Stimulated activated naive B cell treated with anti-CD40 and anti-IgM and Interleukin-4, amounts not matched to agents 10 μg/mL and 1 μg/mL and 100 μg/mL, for 72 hours (primary cell): ENCODE measurements around the gene RNF126.

ENCODE experiments used
- ATAC-seq, 2 donors: fragments of 150-1000 bp; cut with Tn5 transposase; replicated peaks; 2 replicates each; pipeline ENCODE4 v1.10.0; 2021; ENCODE audit warnings: moderate library complexity in 1 of 2
- DNase-seq: peaks from one replicate; pipeline ENCODE4 v3.0.0; 2021
- H3K27ac Mint-ChIP-seq: one replicate; pipeline ENCODE4 v1.8.0; 2022; ENCODE audit warnings: mild to moderate bottlenecking, mixed read lengths
- H3K27me3 Mint-ChIP-seq, 2 donors: one replicate each; pipeline ENCODE4 v1.8.0; 2022; ENCODE audit warnings: mixed read lengths in 2 of 2
- H3K36me3 Mint-ChIP-seq, 2 donors: one replicate each; pipeline ENCODE4 v1.8.0; 2022; ENCODE audit warnings: mixed read lengths in 2 of 2, mild to moderate bottlenecking in 1 of 2
- H3K4me1 Mint-ChIP-seq, 2 donors: one replicate each; pipeline ENCODE4 v1.8.0; 2022; ENCODE audit warnings: mixed read lengths in 2 of 2, mild to moderate bottlenecking in 1 of 2
- H3K4me3 Mint-ChIP-seq, 2 donors: one replicate each; pipeline ENCODE4 v1.8.0; 2022; ENCODE audit warnings: mild to moderate bottlenecking in 2 of 2, mixed read lengths in 2 of 2, moderate library complexity in 1 of 2
- H3K9me3 Mint-ChIP-seq, 2 donors: one replicate each; pipeline ENCODE4 v1.8.0; 2022; ENCODE audit warnings: mixed read lengths in 2 of 2, mild to moderate bottlenecking in 1 of 2

RNF126 gene

DNA sequence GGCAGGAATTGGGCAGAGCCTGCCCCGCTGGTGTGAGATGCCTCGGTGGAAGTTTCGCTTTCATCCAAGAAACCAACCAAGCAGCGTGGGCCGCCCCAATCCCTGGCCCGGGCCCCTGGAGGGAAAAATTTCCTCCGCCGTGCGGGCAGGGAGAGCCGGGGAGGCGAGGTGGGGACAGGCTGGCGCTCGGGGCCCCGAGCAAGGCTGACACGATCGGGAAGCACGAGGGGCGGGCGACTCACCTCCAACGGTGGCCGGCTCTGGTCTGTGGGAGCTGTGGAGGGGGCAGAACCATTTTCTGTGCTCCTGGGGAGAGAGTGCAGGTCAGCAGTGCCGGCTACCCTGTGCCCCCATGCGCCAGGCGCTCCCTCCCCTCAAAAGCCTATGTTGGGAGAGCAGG is 11.0 kb downstream of the RNF126 start:
- no peak for ATAC-seq
- peaks cover 16 to 27% of the 10 kb centered on the region in 2 donors for H3K4me1 Mint-ChIP-seq

DNA sequence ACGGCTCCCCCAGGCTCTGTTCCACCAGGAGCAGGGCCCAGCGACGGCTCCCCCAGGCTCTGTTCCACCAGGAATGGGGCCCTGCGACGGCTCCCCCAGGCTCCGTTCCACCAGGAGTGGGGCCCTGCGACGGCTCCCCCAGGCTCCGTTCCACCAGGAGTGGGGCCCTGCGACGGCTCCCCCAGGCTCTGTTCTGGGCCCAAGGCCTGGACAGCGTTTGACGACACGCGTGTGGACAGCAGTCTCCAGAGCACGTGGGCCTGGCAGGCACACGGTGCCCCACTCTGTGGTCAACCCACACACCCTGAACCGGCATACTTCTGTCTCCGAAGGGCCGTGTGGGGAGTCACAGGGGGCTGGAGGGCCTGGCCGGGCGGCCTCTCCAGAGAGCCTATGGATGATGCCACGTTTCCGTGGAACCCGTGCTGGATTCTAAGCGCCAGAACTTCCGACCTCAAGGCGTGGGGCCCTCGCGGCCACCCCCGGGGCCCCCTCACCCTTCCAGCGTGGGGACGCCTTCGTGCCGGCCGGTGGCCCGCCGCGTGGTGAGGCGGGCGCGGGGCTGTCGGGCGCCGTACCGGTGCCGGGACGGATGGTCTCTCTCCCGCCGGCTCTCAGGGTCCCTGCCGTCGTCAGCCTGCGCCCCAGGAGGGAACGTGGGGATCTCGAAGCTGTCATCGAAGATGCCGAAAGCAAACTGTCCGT is 11.7 kb downstream of the RNF126 start:
- H3K27me3 Mint-ChIP-seq, result no peaks in the 10 kb centered on the region
- H3K9me3 Mint-ChIP-seq, result no peaks in the 10 kb centered on the region
- DNase-seq, result no peak
- no peak for ATAC-seq
- peaks cover 17 to 35% of the 10 kb centered on the region in 2 donors for H3K36me3 Mint-ChIP-seq
- no peak overlapping the region for H3K4me3 Mint-ChIP-seq
- no peak overlapping the region for H3K27ac Mint-ChIP-seq
- H3K4me1 Mint-ChIP-seq, result peaks cover 12 to 23% of the 10 kb centered on the region in 2 donors

More for the DNA sequence above, 11.0 kb downstream of the RNF126 start:
- H3K36me3 Mint-ChIP-seq, result peaks cover 15 to 37% of the 10 kb centered on the region in 2 donors
- no peak overlapping the region for H3K4me3 Mint-ChIP-seq
- no peak for DNase-seq
- no peaks in the 10 kb centered on the region for H3K27me3 Mint-ChIP-seq
- no peak overlapping the region for H3K27ac Mint-ChIP-seq
- H3K9me3 Mint-ChIP-seq, result no peaks in the 10 kb centered on the region

DNA sequence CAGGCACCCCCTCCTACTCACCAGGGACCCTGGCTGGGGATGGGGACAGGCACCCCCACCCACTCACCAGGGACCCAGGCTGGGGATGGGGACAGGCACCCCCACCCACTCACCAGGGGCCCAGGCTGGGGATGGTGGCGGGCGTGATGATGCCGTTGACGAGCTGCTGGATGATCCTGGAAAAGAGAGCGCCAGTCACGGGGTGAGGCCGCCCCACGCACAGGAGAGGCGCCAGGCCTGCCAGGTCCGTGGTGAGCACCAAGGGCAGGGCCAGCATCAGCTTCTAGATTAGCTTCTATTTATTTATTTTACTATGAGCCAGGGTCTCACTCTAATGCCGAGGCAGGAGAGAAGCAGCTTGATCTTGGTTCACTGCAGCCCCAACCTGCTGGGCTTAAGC is 12.9 kb downstream of the RNF126 start:
- no peak overlapping the region for H3K27ac Mint-ChIP-seq
- H3K4me1 Mint-ChIP-seq, result peaks cover 7 to 12% of the 10 kb centered on the region in 2 donors
- H3K36me3 Mint-ChIP-seq, result peaks cover 20 to 27% of the 10 kb centered on the region in 2 donors
- H3K4me3 Mint-ChIP-seq, result no peak overlapping the region
- ATAC-seq (no peak), DNase-seq (no peak)
- H3K9me3 Mint-ChIP-seq, result no peaks in the 10 kb centered on the region
- H3K27me3 Mint-ChIP-seq, result no peaks in the 10 kb centered on the region

DNA sequence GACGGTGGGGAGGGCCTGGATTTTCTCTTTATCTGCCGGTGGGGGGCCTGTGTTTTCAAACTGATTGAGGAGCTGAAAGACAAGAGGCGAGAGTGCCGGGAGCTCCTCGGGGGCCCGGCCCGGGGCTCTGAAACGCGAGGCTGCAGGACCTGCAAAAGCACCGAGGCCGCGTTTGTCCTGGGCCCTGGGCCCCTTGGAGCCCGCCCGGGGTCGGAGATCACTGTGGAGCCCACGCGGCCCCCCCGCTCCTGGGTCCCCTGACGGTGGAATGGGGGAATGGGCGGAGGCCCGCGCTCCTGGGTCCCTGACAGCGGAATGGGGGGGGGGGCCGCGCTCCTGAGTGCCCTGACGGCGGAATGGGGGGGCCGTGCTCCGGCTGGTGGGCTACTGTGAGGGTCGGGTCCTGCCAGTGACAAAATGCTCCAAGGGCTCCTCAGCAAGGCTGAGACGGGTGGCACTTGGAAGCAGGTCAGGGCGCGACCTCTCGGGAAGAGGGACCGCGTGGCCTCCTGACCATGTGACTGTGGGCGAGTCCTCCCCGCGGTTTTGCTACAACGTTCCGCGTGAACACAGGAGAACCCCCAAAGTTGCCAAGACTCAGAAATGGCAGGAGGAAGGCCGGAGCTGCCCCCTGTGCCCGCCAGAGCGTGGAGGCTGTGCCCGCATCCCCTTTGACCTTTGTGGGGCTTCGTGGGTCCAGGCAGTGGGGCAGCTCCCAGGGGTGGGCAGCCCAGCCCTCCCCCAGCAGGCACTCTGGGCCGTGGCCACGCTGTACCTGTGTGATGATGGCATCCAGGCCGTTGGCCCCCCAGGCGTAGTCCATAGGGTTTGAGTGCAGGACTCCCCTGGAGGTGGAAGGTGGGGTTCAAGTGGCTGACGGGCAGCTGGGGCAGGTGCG is 13.9 kb downstream of the RNF126 start:
- DNase-seq (no peak), ATAC-seq (no peak)
- H3K27me3 Mint-ChIP-seq, result no peaks in the 10 kb centered on the region
- peaks cover 19 to 26% of the 10 kb centered on the region in 2 donors for H3K36me3 Mint-ChIP-seq
- peaks cover 6% of the 10 kb centered on the region in 2 donors for H3K4me1 Mint-ChIP-seq
- H3K27ac Mint-ChIP-seq, result no peak overlapping the region
- H3K9me3 Mint-ChIP-seq, result no peaks in the 10 kb centered on the region
- H3K4me3 Mint-ChIP-seq, result no peak overlapping the region

DNA sequence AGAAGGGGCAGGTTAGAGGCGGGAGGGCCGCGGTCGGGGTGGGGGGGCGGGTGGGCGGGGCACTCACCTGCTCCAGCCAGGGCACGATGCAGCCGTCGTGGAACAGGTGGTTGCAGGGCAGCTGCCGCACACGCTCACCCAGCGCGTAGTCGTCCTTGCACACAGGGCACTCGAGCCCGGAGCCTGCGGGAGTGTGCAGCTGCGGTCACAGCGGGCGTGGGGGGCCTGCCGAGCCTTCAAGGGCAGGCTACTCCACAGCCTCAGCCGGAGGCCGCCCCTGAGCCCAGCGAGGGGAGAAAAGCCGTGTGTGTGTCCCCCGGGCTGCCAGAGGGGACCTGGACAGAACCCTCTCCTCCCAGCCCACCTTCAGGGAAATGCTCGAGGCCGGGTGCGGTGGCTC is 14.7 kb downstream of the RNF126 start:
- no peaks in the 10 kb centered on the region for H3K9me3 Mint-ChIP-seq
- peaks cover 20 to 23% of the 10 kb centered on the region in 2 donors for H3K36me3 Mint-ChIP-seq
- H3K4me1 Mint-ChIP-seq, result peaks cover 0 to 5% of the 10 kb centered on the region in 2 donors
- DNase-seq (no peak), ATAC-seq (no peak)
- H3K27me3 Mint-ChIP-seq, result no peaks in the 10 kb centered on the region
- no peak overlapping the region for H3K4me3 Mint-ChIP-seq
- no peak overlapping the region for H3K27ac Mint-ChIP-seq

DNA sequence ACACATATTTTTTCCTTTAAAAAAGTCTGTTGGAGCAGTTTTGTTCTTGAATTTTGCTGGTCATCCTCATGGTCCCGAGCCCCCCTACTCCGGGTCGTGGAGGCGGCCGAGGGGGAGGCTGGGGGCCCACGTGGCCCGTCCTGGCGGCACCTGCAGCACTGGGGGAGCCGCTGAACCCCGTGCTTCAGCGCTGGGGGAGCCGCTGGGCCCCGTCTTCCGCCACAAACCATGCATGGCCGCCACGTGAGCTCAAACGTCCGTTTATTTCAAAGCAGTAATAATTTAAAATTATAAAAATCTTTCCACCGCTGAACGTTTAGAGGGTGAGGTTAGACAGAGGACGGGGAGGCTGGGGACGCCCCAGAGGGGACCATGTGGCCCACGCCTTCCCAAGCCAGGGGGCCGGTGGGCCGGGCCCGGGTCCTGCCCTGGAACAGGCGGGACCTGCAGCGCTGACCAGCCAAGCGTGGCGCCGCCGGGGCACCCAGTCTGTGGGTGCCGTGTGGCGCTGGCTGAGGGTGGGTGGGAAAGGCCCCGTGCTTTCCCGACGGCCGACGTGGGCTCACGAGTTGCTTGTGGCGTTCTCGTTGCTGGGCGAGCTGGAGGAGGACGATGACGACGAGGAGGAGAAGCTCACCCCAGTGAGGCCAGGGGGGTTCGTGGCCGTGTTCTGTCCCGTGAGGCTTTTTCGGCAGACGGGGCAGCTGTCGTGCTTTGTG is 15.3 kb downstream of the RNF126 start:
- Mint-ChIP-seq H3K27ac (peak overlapping the region; percentile 76), H3K4me1 (peaks cover 0 to 7% of the 10 kb centered on the region in 2 donors), H3K4me3 (no peak overlapping the region), H3K36me3 (peaks cover 21 to 26% of the 10 kb centered on the region in 2 donors), H3K27me3 (no peaks in the 10 kb centered on the region), H3K9me3 (no peaks in the 10 kb centered on the region)
- DNase-seq (no peak), ATAC-seq (peak in 1 of 2 donors; percentile 33)

DNA sequence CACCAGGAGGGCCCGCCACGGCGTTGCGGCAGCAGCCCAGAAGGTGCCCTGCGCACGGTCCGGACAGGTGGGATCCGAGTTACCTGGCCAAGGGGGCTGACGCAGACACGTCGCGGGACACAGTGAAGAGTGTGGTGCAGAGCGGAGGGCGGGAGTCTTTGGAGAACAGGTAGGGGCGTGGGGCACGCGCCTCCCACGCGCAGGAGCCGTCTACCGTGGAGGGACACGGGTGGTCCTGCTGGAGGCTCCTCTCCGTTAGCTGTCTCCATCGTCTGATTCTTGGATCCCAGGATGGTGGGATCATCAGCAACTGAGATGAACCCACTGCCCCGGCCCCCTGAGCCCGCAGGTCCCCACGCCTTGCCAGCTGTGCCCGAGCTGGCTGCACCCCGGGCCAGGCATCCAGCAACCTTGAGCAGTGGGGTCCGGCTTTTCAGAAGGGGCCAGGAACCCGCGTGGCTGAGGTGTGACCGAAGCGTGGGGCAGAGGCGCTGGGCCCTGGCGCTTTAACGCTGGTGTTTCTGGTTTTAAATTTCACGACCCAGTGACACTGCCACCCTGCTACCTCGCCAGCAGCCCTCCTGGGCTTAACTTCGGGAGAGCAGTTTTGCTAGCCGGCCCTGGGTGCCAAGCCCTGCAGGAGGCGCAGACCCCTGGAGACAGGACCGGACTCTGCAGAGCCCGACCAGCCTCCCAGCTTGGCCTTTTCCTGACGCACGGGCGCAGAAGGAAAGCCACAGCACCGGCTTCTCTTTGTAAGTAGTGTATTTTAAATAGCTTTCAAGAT is 16.0 kb downstream of the RNF126 start:
- Mint-ChIP-seq H3K27me3 (no peaks in the 10 kb centered on the region), H3K4me1 (peaks cover 0 to 8% of the 10 kb centered on the region in 2 donors), H3K36me3 (peaks cover 22 to 28% of the 10 kb centered on the region in 2 donors), H3K27ac (no peak overlapping the region), H3K4me3 (no peak overlapping the region), H3K9me3 (no peaks in the 10 kb centered on the region)
- no peak for ATAC-seq
- DNase-seq, result no peak

DNA sequence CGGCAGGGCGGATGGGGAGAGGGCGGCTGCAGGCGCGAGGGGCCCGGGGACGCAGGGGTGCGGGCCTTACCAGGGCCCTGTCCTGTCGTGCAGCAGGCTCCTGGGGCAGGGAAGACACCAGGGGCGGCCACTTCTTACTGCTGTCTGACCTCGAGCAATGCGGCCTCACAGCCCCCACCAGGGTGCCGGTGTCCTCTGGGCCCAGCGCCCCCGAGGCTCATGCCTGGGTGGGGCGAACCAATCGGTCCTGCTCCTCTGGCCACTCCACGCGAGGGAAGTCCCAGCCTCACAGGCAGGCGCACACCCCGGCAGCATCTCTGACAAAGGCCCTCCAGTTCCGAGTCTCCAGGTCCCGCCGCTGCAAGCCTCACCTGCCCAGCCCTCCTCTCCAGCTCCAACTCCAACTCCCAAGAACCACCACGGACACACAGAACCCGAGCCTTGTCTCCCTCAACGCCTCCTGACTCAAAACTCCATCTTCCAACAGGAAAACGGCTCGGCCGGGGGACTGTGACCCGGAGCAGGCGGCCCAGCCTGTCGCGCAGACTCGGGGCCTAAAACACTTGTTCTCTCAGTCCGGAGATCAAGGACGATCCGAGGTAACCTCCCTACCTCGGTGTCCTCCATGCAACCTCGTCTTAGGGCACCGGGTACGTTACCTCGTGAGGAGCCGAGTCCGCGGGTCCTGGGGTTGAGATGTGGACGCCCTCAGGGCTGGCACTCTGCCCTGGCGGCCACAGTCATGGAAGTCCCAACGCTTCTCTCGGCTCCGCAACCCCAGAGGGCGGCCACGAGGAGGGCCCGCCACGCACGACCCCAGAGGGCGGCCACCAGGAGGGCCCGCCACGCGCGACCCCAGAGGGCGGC is 16.9 kb downstream of the RNF126 start:
- Mint-ChIP-seq H3K27me3 (no peaks in the 10 kb centered on the region), H3K27ac (no peak overlapping the region), H3K4me1 (peaks cover 0 to 8% of the 10 kb centered on the region in 2 donors), H3K36me3 (peaks cover 20 to 32% of the 10 kb centered on the region in 2 donors), H3K9me3 (no peaks in the 10 kb centered on the region), H3K4me3 (peak overlapping the region in 1 of 2 donors; percentile 44)
- ATAC-seq (peak in 1 of 2 donors; percentile 25), DNase-seq (no peak)

DNA sequence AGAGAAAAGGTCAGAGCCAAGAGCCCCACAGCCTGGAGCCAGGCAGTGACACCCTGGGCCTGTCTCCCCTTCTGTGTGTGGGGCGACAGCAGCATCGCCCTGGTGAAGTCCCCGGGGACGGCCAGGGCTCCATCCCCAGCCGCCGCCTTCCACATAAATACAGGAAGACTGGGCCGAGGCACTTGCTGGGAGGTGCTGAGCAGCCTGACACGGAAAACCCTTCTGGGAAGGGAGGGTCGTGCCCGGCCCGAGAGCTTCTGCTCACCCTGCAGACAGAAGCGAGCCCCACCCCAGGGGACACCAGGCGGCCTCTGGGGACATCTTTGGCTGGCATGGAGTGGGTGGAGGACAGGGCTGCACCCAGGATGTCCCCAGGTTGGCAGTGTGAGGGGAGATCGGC is 18.2 kb downstream of the RNF126 start:
- Mint-ChIP-seq H3K9me3 (no peaks in the 10 kb centered on the region), H3K4me3 (no peak overlapping the region), H3K36me3 (peaks cover 23 to 36% of the 10 kb centered on the region in 2 donors), H3K27me3 (no peaks in the 10 kb centered on the region), H3K4me1 (peaks cover 2 to 11% of the 10 kb centered on the region in 2 donors), H3K27ac (peak overlapping the region; percentile 71)
- DNase-seq (no peak), ATAC-seq (no peak)

DNA sequence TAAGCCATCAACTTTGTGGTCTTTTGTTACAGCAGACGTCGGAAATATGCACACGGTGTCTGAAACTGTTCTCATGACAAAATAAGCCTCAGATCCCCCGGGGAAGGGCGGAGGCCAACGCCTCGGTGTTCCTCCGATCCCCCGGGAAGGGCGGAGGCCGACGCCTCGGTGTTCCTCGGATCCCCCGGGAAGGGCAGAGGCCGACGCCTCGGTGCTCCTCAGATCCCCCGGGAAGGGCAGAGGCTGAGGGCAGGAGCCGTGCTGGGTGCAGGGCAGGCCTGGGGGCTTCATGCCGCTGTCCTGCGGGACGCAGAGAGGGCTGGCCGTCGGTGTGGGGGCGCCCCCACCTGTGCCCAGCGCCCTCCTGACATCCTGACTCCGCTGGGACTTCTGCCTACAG is 18.7 kb downstream of the RNF126 start:
- Mint-ChIP-seq H3K9me3 (no peaks in the 10 kb centered on the region), H3K27ac (no peak overlapping the region)

DNA sequence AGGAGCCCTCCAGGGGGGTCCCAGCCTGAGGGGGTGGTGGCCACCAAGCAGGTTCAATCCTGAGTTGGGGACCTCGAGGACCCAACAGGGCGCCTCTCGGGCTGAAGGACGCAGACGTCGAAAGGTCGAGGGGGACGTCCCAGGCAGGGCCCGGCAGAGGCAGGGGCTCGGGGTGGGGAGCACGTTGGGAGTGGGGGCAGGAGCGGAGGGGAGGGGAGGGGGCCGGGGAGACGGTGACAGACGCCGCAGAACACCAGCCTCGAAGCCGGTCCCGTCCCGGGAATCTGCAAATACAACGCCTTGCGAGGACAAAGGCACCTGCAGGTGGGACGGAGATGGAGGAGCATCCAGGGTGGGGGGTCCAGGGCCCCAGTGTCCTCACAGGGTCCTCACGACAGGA is 19.3 kb downstream of the RNF126 start:
- Mint-ChIP-seq H3K27ac (peak overlapping the region; percentile 76), H3K36me3 (peaks cover 20 to 31% of the 10 kb centered on the region in 2 donors), H3K9me3 (no peaks in the 10 kb centered on the region)

More for the DNA sequence above, 18.7 kb downstream of the RNF126 start:
- Mint-ChIP-seq H3K4me1 (peaks cover 6 to 13% of the 10 kb centered on the region in 2 donors), H3K36me3 (peaks cover 22 to 33% of the 10 kb centered on the region in 2 donors), H3K4me3 (no peak overlapping the region), H3K27me3 (no peaks in the 10 kb centered on the region)
- ATAC-seq (no peak), DNase-seq (no peak)

DNA sequence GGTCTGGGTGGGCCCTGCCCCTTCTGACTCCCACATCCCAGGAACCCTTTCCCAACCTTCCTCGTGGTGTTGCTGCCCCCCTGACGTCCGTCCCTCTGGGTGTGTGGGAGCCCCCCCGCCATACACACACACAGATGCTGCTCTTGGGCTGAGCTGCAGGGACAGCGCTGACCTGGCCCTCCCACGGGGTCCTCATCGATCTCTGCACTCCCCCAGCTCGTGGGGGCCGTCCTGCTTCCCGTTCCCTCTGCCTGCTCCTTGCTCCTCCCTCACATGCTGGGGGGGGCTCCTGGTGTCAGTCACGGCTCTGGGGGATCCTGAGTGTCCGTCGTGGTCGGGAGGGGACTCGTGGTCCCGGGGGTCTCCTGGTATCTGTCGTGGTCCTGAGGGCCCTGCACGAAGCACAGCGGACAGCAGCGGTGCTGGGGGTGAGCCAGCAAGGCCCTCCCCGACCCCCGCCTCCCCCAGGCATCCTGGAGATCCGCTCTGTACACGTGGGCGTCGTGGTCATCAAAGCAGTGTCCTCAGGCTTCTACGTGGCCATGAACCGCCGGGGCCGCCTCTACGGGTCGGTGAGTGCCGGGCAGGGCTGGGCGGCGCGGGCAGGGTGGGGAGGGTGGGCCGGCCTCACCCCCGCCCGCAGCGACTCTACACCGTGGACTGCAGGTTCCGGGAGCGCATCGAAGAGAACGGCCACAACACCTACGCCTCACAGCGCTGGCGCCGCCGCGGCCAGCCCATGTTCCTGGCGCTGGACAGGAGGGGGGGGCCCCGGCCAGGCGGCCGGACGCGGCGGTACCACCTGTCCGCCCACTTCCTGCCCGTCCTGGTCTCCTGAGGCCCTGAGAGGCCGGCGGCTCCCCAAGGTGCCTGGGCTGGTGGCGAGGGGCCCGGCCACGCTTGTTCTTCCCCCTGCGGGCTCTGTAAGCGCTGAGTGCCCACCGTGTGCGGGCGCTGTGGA is 20.0 kb downstream of the RNF126 start:
- H3K27ac Mint-ChIP-seq, result peak overlapping the region; percentile 53

More for the DNA sequence above, 19.3 kb downstream of the RNF126 start:
- Mint-ChIP-seq H3K4me3 (no peak overlapping the region), H3K4me1 (peaks cover 12 to 15% of the 10 kb centered on the region in 2 donors), H3K27me3 (no peaks in the 10 kb centered on the region)
- ATAC-seq (no peak), DNase-seq (no peak)

More for the DNA sequence above, 20.0 kb downstream of the RNF126 start:
- Mint-ChIP-seq H3K36me3 (peaks cover 17 to 30% of the 10 kb centered on the region in 2 donors), H3K9me3 (no peaks in the 10 kb centered on the region), H3K4me1 (peaks cover 13 to 15% of the 10 kb centered on the region in 2 donors), H3K27me3 (no peaks in the 10 kb centered on the region), H3K4me3 (no peak overlapping the region)
- no peak for DNase-seq
- ATAC-seq, result no peak
